K562 (cell line): ENCODE results near the gene KRT8. TPM values are rescaled to one million over a fixed set of nuclear protein-coding genes. Genes with fewer than 3 reads are reported as not detected.

Experiments
- ARID4B ChIP-seq: sonication (generic); formaldehyde crosslinking; IDR thresholded peaks from 2 replicates; pipeline ENCODE4 v1.8.0; 2022; ENCODE audit warnings: mild to moderate bottlenecking, missing genetic modification reagents
- GATAD2A ChIP-seq: fragments of 450-650 bp; IDR thresholded peaks from 2 replicates; pipeline ENCODE4 v1.6.1; 2017
- MGA ChIP-seq: fragments of 450-650 bp; IDR thresholded peaks from 2 replicates; pipeline ENCODE4 v1.6.1; 2016; ENCODE audit warnings: mild to moderate bottlenecking, moderate library complexity
- RBM14 ChIP-seq: fragments of 200-400 bp; formaldehyde crosslinking; IDR thresholded peaks from 2 replicates; pipeline ENCODE4 v1.6.1; 2018; ENCODE audit warnings: low read depth, mild to moderate bottlenecking, low read length, moderate library complexity, borderline replicate concordance; ENCODE audit not compliant: insufficient read depth
- ZBTB11 ChIP-seq, 3 experiments: fragments of 200-800 bp in 1 of 3; fragments of 250-450 bp in 1 of 3; fragments of 450-650 bp in 1 of 3; sonication (Bioruptor Pico) in 1 of 3; sonication (Bioruptor generic) in 1 of 3; formaldehyde crosslinking in 1 of 3; IDR thresholded peaks; 2 replicates each; pipeline versions ENCODE4 v1.6.1 to v1.8.0; 2016 to 2022; ENCODE audit warnings: mild to moderate bottlenecking in 2 of 3, missing genetic modification characterization in 2 of 3, missing compliant biosample characterization in 1 of 3, moderate library complexity in 1 of 3
- polyA plus RNA-seq, 8 experiments: library from polyadenylated mRNA; depleted of rRNA in 4 of 8; stranded (reverse) in 5 of 8; unstranded in 3 of 8; fragments of >200 nt; fragmentation: Nextera tagmentation in 2 of 8; fragmentation: Illumina TruSeq in 1 of 8; extraction: Ambion mirVana in 2 of 8; extraction: Trizol in 1 of 8; gene quantifications; 2 replicates each; pipeline versions ENCODE4 v1.2.1 to v1.2.3, GENCODE V29; 2011 to 2014; ENCODE audit warnings: inconsistent platforms in 1 of 8, missing spikeins in 1 of 8
- total RNA-seq, 7 experiments: library from RNA; depleted of rRNA in 6 of 7; stranded (reverse); fragments of >200 nt in 6 of 7; fragmentation: Illumina TruSeq in 2 of 7; extraction: Trizol in 2 of 7; gene quantifications; 2 replicates each; pipeline versions ENCODE4 v1.2.1 to v1.2.3, GENCODE V29; 2011 to 2021; ENCODE audit warnings: low replicate concordance in 1 of 7

Gene KRT8
- total and polyA plus RNA-seq, 9 of the 15 experiments (the other 6 are each of a cell fraction or from before 2014, with no cell fraction given): 41.5 to 661 (median 260) TPM

DNA sequence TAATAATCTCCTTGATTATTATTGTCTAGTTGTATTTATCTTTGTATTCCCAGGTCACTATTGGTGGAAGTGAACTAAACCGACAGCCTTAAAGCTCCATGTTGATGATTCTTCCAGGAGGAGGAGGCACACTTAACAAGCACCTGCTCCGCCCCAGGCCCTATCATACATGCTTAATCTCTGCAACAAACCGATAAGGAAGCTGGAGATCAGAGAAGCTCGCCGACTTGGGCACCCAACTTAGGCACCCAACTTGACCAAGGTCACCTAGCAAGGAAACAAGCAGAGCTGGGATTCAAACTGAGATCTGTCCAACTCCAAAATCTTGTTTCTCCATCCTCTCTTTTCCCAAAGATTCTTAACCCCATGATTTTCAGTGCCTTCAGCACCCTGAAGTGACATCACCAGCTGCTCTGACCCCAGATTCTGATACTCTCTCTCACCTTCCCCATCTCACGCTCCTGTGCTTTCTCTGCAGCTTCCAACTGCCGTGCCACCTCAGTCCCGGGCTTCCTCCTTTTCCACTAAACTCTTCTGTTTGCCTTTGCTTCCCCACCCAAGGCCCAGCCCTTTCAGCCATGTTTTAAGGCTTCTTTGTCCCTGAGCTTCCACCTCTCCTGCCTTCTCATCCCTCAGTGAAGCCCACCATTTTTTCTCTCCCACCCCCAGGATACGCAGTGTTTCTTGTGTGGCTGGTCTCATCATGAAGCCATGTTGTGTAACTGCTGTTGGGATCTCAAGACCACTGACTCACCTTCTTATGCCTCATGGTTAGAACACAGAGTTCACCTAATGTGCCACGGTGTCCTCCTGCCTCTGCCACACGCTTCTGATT is 37.4 kb upstream of the KRT8 start (continued):
- TF ChIP-seq ZBTB11 (CRISPR knock-in tag; IDR thresholded peaks at IDR 0.05) (no peak), GATAD2A (no peak), ARID4B (CRISPR knock-in tag) (no peak), RBM14 (no peak), MGA (no peak)
